Measurements from ENCODE around the gene STK38. TPM values are rescaled to one million over a fixed set of nuclear protein-coding genes. Genes with fewer than 3 reads are reported as not detected.

STK38 gene
- total RNA-seq, 1 experiment from 2014 or later = 24.2 TPM

DNA sequence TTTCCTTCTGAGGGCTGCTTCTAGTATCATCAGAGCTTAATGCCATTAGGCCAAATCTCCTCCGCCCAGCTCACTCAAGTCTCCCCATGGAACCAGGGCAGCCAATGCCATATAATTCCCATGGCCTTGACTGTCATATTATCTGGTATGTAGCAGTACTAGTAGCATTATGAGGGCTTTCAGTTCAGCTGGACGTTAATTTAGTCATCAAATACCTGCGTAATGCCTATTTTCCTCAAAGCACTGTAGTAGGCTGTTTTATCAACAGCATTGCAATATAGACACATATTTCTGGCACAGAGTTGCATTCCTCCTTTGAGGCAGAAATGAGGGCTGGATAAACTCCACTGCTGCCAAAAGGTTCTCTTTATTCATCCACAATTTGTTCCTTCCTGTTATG is 102.8 kb downstream of the STK38 start:
- no peak for TF ChIP-seq EZH2 (IDR thresholded peaks at IDR 0.05; ENCODE audit: borderline replicate concordance, low read depth, low read length, poor library complexity, severe bottlenecking)
- TF ChIP-seq, protein P1, sequence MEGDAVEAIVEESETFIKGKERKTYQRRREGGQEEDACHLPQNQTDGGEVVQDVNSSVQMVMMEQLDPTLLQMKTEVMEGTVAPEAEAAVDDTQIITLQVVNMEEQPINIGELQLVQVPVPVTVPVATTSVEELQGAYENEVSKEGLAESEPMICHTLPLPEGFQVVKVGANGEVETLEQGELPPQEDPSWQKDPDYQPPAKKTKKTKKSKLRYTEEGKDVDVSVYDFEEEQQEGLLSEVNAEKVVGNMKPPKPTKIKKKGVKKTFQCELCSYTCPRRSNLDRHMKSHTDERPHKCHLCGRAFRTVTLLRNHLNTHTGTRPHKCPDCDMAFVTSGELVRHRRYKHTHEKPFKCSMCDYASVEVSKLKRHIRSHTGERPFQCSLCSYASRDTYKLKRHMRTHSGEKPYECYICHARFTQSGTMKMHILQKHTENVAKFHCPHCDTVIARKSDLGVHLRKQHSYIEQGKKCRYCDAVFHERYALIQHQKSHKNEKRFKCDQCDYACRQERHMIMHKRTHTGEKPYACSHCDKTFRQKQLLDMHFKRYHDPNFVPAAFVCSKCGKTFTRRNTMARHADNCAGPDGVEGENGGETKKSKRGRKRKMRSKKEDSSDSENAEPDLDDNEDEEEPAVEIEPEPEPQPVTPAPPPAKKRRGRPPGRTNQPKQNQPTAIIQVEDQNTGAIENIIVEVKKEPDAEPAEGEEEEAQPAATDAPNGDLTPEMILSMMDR (conservative IDR thresholded peaks at IDR 0.05; ENCODE audit: low read depth, low read length) = no peak
- no TSS peak for BruUV-seq (replicated peaks)
- H3K36me3 ChIP-seq (ENCODE audit: insufficient read depth, low read length, poor library complexity, severe bottlenecking) = peaks cover 12% of the 10 kb centered on the region
- H3K4me1 ChIP-seq (ENCODE audit: insufficient read depth, low read length, poor library complexity, severe bottlenecking) = peaks cover 36% of the 10 kb centered on the region
- POLR2A ChIA-PET (ENCODE audit: low non-redundant PET) = no interaction called here
- intact Hi-C loops (cut with micrococcal nuclease; ENCODE audit: unreplicated experiment) = loop anchor here (5.0 to 10.0 kb wide), 2 partner anchors 100 to 153 kb away; partner anchors contain the start of gene STK38
- no peaks in the 10 kb centered on the region for H3K9me3 ChIP-seq (ENCODE audit: low read depth, low read length, poor library complexity, severe bottlenecking)
- H3K27me3 ChIP-seq (replicated peaks; ENCODE audit: insufficient read depth, low read depth, low read length, poor library complexity) = no peaks in the 10 kb centered on the region
- peak overlapping the region; percentile 95 for H3K27ac ChIP-seq (ENCODE audit: low read depth, low read length, poor library complexity, severe bottlenecking)
- CTCF ChIA-PET = no interaction called here
- peak overlapping the region; percentile 83 for H3K4me3 ChIP-seq (ENCODE audit: low read depth, low read length, poor library complexity, severe bottlenecking)
- no peak for DNase-seq (ENCODE audit: low spot score)

Other genes with a start within 250 kb of the STK38 start
- not detected in 2 replicates for gene BNIP5, start 210.6 kb downstream of the STK38 start, total RNA-seq (2021)
- 0.33 and 0.58 TPM in 2 replicates for gene ETV7, start 159.8 kb downstream of the STK38 start, total RNA-seq (2021)
- 0.13 and 0.21 TPM in 2 replicates for gene PXT1, start 104.6 kb downstream of the STK38 start, total RNA-seq (2021)
- gene KCTD20, start 104.5 kb downstream of the STK38 start, total RNA-seq (2021) = 69.7 and 72.6 TPM in 2 replicates
- gene SRSF3, start 46.9 kb upstream of the STK38 start, total RNA-seq (2021) = 623 and 682 TPM in 2 replicates
- 30.4 and 33.6 TPM in 2 replicates for gene CDKN1A, start 131.2 kb upstream of the STK38 start, total RNA-seq (2021)
- 0.07 TPM in 1 of 2 replicates, not detected in the other for gene RAB44, start 150.3 kb upstream of the STK38 start, total RNA-seq (2021)

Data from A673 (cell line).